Spleen (tissue), 11 donors: ENCODE data around the gene SLC35B1. TPM values are rescaled to one million over a fixed set of nuclear protein-coding genes. Genes with fewer than 3 reads are reported as not detected.

ENCODE experiments used
- DNase-seq: peaks from one replicate; pipeline ENCODE4 v3.0.0-alpha.2; 2020
- H3K27ac ChIP-seq, 8 donors: fragments of 200-600 bp; sonication (generic) in 7 of 8; 1 replicate in 4 of 8; 2 replicates in 4 of 8; pipeline versions ENCODE4 v1.5.0 to v1.8.0; 2016 to 2021; ENCODE audit warnings: inconsistent platforms in 4 of 8, mild to moderate bottlenecking in 4 of 8, moderate library complexity in 1 of 8
- H3K27me3 ChIP-seq, 7 donors: fragments of 200-600 bp; sonication (generic) in 6 of 7; replicated peaks in 1 of 7; 1 replicate in 4 of 7; 2 replicates in 3 of 7; pipeline versions ENCODE4 v1.5.0 to v1.8.0; 2016 to 2021; ENCODE audit warnings: inconsistent platforms in 3 of 7, mild to moderate bottlenecking in 1 of 7
- H3K36me3 ChIP-seq, 6 donors: fragments of 200-600 bp; sonication (generic) in 5 of 6; 1 replicate in 4 of 6; 2 replicates in 2 of 6; pipeline versions ENCODE4 v1.5.0 to v1.8.0; 2016 to 2021; ENCODE audit warnings: inconsistent platforms in 2 of 6
- H3K4me1 ChIP-seq, 6 donors: fragments of 200-600 bp; sonication (generic) in 5 of 6; 1 replicate in 3 of 6; 2 replicates in 3 of 6; pipeline versions ENCODE4 v1.5.0 to v1.8.0; 2016 to 2021; ENCODE audit warnings: inconsistent platforms in 3 of 6
- H3K4me3 ChIP-seq, 8 donors: fragments of 200-600 bp; sonication (generic) in 7 of 8; 1 replicate in 4 of 8; 2 replicates in 4 of 8; pipeline versions ENCODE4 v1.5.0 to v1.8.0; 2016 to 2021; ENCODE audit warnings: inconsistent platforms in 4 of 8, mild to moderate bottlenecking in 4 of 8, moderate library complexity in 2 of 8
- H3K9me3 ChIP-seq, 8 donors: fragments of 200-600 bp; sonication (generic) in 7 of 8; 1 replicate in 4 of 8; 2 replicates in 4 of 8; pipeline versions ENCODE4 v1.5.0 to v1.8.0; 2016 to 2021; ENCODE audit warnings: inconsistent platforms in 4 of 8
- POLR2A ChIP-seq, 3 donors: fragments of 450-650 bp; IDR thresholded peaks; one replicate each; pipeline ENCODE4 v1.5.1; 2017; ENCODE audit warnings: antibody characterized with exemption in 3 of 3, mild to moderate bottlenecking in 1 of 3
- POLR2AphosphoS5 ChIP-seq, 3 donors: sonication (generic); formaldehyde crosslinking; IDR thresholded peaks; one replicate each; pipeline ENCODE4 v1.5.1; 2017; ENCODE audit warnings: antibody characterized with exemption in 3 of 3
- WGBS, 5 donors: extraction: QIAGEN DNeasy Blood & Tissue Kit in 3 of 5; methylation state at CpG; one replicate each; pipeline versions ENCODE4 v1.1.5 to v1.1.7; 2013 to 2018; 5-methylcytosine and 5-hydroxymethylcytosine counted together
- intact Hi-C: fragments of 100-400 bp; cut with DNase I; formaldehyde crosslinking; loops from one replicate; pipeline ENCODE4 v1.15.0; 2023; ENCODE audit warnings: low total_unique reads
- polyA plus RNA-seq, 3 donors: library from polyadenylated mRNA; stranded (reverse); fragments of 200-250 nt; gene quantifications; one replicate each; pipeline ENCODE4 v1.2.1, GENCODE V29; 2013
- total RNA-seq, 7 donors: library from RNA; depleted of rRNA in 3 of 7; stranded (reverse); fragments of >200 nt in 3 of 7; fragmentation: NEBNext Ultra II Directional in 4 of 7; extraction: Animal tissue kit (Norgen Biotek cat#: 25700) in 4 of 7; gene quantifications; one replicate each; pipeline versions ENCODE4 v1.1.0 to v1.2.1, GENCODE V29; 2016 to 2021
- TF ChIP-seq, protein P1 (sequence below), 11 experiments: fragments of 200-600 bp in 7 of 11; fragments of 450-650 bp in 4 of 11; sonication (generic) in 4 of 11; IDR thresholded peaks in 8 of 11; conservative IDR thresholded peaks in 3 of 11; 1 replicate in 7 of 11; 2 replicates in 4 of 11; pipeline versions ENCODE4 v1.4.0 to v1.8.0; 2016 to 2021; ENCODE audit warnings: antibody characterized with exemption in 11 of 11, inconsistent platforms in 4 of 11, mild to moderate bottlenecking in 1 of 11
- donor health status: healthy with polysubstance abuse.
- donor health status: DM: no; HTN: no; CAD: no; lungs with moderate emphysema.
- donor health status: DM: no; HTN: no; CAD: no.
- donor health status: Bipolar disorder and iron deficiency.
- donor health status: healthy.
- donor health status: DM: no; HTN: no; CAD: no.
- donor health status: DM: yes; HTN: yes; CAD: no.

SLC35B1 gene
- total and polyA plus RNA-seq, 10 donors, result 23.7 to 69.9 (median 45.3) TPM

GRCh38 chr17:49745175-49746139 is 37.7 kb upstream of the SLC35B1 start:
- no peaks in the 10 kb centered on the region for H3K27me3 ChIP-seq
- H3K9me3 ChIP-seq, result no peaks in the 10 kb centered on the region
- WGBS, 5 donors, result 53 to 76% (median 66%) methylated on average over 1 of the region's 1 CpG
- H3K27ac ChIP-seq, result peak overlapping the region; percentile 79 to 95 (median 91)
- no peak for DNase-seq
- H3K4me3 ChIP-seq, result peak overlapping the region in 1 of 8 donors; percentile 61
- TF ChIP-seq POLR2AphosphoS5 (IDR thresholded peaks at IDR 0.05) (no peak), POLR2A (IDR thresholded peaks at IDR 0.05) (no peak)
- TF ChIP-seq, protein P1, sequence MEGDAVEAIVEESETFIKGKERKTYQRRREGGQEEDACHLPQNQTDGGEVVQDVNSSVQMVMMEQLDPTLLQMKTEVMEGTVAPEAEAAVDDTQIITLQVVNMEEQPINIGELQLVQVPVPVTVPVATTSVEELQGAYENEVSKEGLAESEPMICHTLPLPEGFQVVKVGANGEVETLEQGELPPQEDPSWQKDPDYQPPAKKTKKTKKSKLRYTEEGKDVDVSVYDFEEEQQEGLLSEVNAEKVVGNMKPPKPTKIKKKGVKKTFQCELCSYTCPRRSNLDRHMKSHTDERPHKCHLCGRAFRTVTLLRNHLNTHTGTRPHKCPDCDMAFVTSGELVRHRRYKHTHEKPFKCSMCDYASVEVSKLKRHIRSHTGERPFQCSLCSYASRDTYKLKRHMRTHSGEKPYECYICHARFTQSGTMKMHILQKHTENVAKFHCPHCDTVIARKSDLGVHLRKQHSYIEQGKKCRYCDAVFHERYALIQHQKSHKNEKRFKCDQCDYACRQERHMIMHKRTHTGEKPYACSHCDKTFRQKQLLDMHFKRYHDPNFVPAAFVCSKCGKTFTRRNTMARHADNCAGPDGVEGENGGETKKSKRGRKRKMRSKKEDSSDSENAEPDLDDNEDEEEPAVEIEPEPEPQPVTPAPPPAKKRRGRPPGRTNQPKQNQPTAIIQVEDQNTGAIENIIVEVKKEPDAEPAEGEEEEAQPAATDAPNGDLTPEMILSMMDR (IDR thresholded peaks at IDR 0.05 in 8 of 11, conservative IDR thresholded peaks at IDR 0.05 in 3 of 11), result no peak
- peaks cover 0 to 10% (median 0%) of the 10 kb centered on the region in 6 donors for H3K36me3 ChIP-seq
- intact Hi-C loops, result no loop called here
- H3K4me1 ChIP-seq, result peaks cover 93 to 100% (median 99%) of the 10 kb centered on the region in 6 donors

- no peak for TF ChIP-seq POLR2AphosphoS5 (IDR thresholded peaks at IDR 0.05)
- no peak for TF ChIP-seq POLR2A (IDR thresholded peaks at IDR 0.05)
- TF ChIP-seq, protein P1 (IDR thresholded peaks at IDR 0.05 in 8 of 11, conservative IDR thresholded peaks at IDR 0.05 in 3 of 11), result no peak
- H3K27me3 ChIP-seq, result no peaks in the 10 kb centered on the region
- WGBS, 5 donors, result 22 to 37% (median 34%) methylated on average over 1 of the region's 1 CpG
- H3K4me3 ChIP-seq, result peak overlapping the region in 2 of 8 donors; percentile 2 to 63
- intact Hi-C loops, result no loop called here
- no peaks in the 10 kb centered on the region for H3K9me3 ChIP-seq
- H3K4me1 ChIP-seq, result peaks cover 90 to 100% (median 100%) of the 10 kb centered on the region in 6 donors
- no peak for DNase-seq
- H3K27ac ChIP-seq, result peak overlapping the region; percentile 70 to 95 (median 94)
- no peaks in the 10 kb centered on the region for H3K36me3 ChIP-seq
These were observed 34.4 kb upstream of the SLC35B1 start for GRCh38 chr17:49742166-49742638.

GRCh38 chr17:49741692-49742076 is 33.9 kb upstream of the SLC35B1 start:
- Histone ChIP-seq H3K36me3 (no peaks in the 10 kb centered on the region), H3K27me3 (no peaks in the 10 kb centered on the region), H3K9me3 (no peaks in the 10 kb centered on the region), H3K4me1 (peaks cover 90 to 100% (median 100%) of the 10 kb centered on the region in 6 donors), H3K27ac (peak overlapping the region; percentile 70 to 95 (median 94)), H3K4me3 (peak overlapping the region in 3 of 8 donors; percentile 1 to 63 (median 10))
- TF ChIP-seq, protein P1 (IDR thresholded peaks at IDR 0.05 in 8 of 11, conservative IDR thresholded peaks at IDR 0.05 in 3 of 11), result no peak
- TF ChIP-seq POLR2A (IDR thresholded peaks at IDR 0.05), result no peak
- no peak for TF ChIP-seq POLR2AphosphoS5 (IDR thresholded peaks at IDR 0.05)
- DNase-seq, result no peak
- intact Hi-C loops, result no loop called here
- 20 to 32% (median 30%) methylated on average over 3 of the region's 3 CpGs for WGBS, 5 donors
